GM19240 (cell line): ENCODE measurements around the gene EXOC3.
"Not testable (repeated sequence)": the region's sequence is repeated elsewhere in the genome, so short reads cannot be mapped to it uniquely, and the experiment has no call there.

Experiments used
- DNase-seq: peaks from one replicate; pipeline ENCODE4 v3.0.0; 2011; ENCODE audit warnings: low spot score; ENCODE audit not compliant: insufficient read length

The EXOC3 gene

GRCh38 chr5:472656-473550 is 29.9 kb downstream of the EXOC3 start:
- peak; percentile 98 for DNase-seq

GRCh38 chr5:473551-474192 is 30.7 kb downstream of the EXOC3 start:
- DNase-seq, result no peak

- DNase-seq, result not testable (repeated sequence)
These were observed 31.4 kb downstream of the EXOC3 start for GRCh38 chr5:474232-474839.

- no peak for DNase-seq
These were observed 32.1 kb downstream of the EXOC3 start for GRCh38 chr5:474840-475661.

- no peak for DNase-seq
These were observed 32.7 kb downstream of the EXOC3 start for GRCh38 chr5:475704-476101.

GRCh38 chr5:476102-476813 is 33.3 kb downstream of the EXOC3 start:
- DNase-seq, result no peak

GRCh38 chr5:476814-477175 is 33.8 kb downstream of the EXOC3 start:
- no peak for DNase-seq

GRCh38 chr5:477247-477646 is 34.3 kb downstream of the EXOC3 start:
- no peak for DNase-seq

- no peak for DNase-seq
These were observed 34.9 kb downstream of the EXOC3 start for GRCh38 chr5:477871-478270.

- DNase-seq, result no peak
These were observed 35.5 kb downstream of the EXOC3 start for GRCh38 chr5:478369-478981.

- no peak for DNase-seq
These were observed 36.1 kb downstream of the EXOC3 start for GRCh38 chr5:478982-479535.

GRCh38 chr5:479566-480319 is 36.8 kb downstream of the EXOC3 start:
- DNase-seq, result no peak

- no peak for DNase-seq
These were observed 38.4 kb downstream of the EXOC3 start for GRCh38 chr5:481347-481746.

GRCh38 chr5:482021-482420 is 39.0 kb downstream of the EXOC3 start:
- no peak for DNase-seq

- no peak for DNase-seq
These were observed 39.5 kb downstream of the EXOC3 start for GRCh38 chr5:482506-482905.

GRCh38 chr5:483011-483410 is 40.0 kb downstream of the EXOC3 start:
- no peak for DNase-seq

- no peak for DNase-seq
These were observed 40.6 kb downstream of the EXOC3 start for GRCh38 chr5:483434-484140.

GRCh38 chr5:484556-484955 is 41.6 kb downstream of the EXOC3 start:
- DNase-seq, result no peak
